ENCODE data around the gene PTK6.
A peak's percentile ranks its signal among the peaks of the same experiment; 100 is the strongest.

PTK6 gene

DNA sequence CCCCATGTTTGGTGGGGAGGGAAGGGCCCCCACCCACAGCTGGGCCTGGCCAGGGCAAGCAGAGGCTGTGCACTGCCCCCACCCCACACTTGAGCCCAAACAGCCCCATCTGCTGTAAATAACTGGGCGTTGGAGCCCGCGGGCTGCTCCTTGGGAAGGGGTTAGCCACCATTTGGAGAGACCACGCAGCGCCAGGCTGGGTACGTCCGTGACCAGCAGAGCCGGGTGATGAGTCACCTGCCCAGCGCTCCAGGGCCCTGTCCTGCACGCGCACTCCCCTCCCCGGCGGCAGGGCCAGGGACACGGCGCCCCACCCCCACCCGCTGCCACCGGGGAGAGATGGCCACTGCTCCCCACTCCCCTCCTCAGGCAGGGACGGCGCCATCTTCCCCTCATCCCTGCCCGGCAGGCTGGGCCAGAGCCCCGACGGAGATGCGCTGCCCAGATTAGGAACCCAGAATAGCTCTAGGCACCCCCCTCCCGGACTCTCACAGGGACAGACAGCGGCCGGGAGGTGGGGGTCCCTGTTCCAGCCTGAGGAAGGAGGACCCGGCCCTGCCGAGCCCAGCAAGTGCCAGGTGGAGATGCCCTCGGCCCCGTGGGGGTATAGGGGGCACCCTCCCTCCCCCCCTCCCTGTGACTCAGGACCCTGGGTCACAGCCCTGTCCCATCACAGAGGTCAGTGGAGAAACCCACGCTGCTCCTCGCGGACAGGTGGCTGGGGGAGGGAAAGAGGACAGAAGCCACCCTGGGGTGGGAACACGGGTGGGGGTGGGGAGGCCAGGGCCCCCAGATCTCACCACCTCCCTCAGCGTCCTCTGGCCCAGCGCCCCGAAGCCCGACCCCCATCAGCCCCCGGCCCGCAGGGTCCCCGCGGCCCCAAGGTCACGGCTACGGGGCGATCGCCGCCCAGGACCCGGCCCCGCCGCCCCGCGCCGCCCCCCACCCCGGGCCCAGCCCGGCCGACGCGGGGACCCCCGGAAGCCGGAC is 38.9 kb downstream of the PTK6 start:
- TF ChIP-seq, protein P1, sequence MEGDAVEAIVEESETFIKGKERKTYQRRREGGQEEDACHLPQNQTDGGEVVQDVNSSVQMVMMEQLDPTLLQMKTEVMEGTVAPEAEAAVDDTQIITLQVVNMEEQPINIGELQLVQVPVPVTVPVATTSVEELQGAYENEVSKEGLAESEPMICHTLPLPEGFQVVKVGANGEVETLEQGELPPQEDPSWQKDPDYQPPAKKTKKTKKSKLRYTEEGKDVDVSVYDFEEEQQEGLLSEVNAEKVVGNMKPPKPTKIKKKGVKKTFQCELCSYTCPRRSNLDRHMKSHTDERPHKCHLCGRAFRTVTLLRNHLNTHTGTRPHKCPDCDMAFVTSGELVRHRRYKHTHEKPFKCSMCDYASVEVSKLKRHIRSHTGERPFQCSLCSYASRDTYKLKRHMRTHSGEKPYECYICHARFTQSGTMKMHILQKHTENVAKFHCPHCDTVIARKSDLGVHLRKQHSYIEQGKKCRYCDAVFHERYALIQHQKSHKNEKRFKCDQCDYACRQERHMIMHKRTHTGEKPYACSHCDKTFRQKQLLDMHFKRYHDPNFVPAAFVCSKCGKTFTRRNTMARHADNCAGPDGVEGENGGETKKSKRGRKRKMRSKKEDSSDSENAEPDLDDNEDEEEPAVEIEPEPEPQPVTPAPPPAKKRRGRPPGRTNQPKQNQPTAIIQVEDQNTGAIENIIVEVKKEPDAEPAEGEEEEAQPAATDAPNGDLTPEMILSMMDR (IDR thresholded peaks at IDR 0.05; ENCODE audit: control insufficient read depth, insufficient read depth, low read depth, low read length, missing control alignments), result no peak
- H3K4me3 ChIP-seq (ENCODE audit: control insufficient read depth, low read depth, low read length), result no peak overlapping the region
- no peak for DNase-seq (ENCODE audit: low read depth)

DNA sequence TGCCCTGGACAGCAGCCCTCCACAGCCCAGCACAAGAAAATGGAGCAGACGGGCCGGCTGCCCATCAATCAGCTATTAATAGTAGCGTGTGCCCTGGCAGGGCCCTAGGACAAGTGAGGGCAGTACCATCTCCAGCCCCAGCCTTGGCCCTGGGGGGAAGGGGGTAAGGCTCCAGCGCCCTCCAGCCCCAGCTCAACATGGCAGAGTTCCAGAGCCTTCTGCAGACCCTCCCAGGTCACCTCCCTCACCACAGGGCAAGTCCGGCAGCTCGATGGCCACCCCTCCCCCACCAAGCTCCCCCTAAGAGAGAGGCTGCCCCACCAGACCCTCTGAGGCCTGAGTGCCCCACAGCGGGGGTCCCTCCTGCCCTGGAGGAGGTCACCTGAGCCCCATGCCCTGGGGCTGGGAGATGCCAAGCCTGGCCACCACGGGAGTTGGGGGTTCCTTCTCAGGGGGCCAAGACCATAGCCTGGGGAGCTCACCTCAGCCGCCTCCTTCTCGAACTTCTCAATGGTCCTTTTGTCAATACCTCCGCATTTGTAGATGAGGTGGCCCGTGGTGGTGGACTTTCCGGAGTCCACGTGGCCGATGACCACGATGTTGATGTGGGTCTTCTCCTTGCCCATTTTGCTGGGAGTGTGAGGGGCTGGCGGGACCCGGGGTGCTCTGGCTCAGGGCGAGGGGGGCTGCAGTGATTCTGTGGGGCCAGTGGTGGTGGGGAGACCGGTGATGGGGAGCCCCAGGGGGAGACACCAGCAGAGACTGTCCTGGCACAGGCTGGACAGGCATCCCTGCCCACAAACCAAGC is 39.8 kb downstream of the PTK6 start:
- DNase-seq (ENCODE audit: low read depth), result no peak
- no peak overlapping the region for H3K4me3 ChIP-seq (ENCODE audit: control insufficient read depth, low read depth, low read length)
- TF ChIP-seq, protein P1 (IDR thresholded peaks at IDR 0.05; ENCODE audit: control insufficient read depth, insufficient read depth, low read depth, low read length, missing control alignments), result no peak

DNA sequence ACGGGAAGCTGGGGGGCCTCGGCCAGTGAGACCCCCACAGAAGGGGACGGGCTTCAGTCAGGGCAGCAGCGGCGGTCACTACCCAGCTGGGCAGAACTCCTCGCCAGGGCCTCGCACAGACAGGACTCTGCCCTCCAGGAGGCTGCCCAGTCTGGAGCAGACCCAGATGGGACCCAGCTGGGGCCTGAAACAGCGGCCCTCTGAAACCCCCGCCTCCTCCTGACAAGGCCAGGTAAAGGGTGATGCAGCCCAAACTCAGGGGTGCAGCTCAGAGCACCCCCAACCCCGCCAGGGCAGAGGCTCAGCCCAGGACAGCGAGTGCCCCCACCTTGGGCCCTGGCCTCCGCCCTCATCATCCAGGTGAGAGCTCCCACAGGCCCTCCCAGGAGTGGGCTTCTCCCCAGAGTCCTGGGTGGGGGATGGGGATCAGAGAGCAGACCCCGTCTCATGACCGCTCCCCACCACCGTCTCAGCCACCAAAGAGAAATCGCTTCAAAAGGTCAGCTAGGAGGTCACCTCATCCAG is 40.5 kb downstream of the PTK6 start:
- TF ChIP-seq, protein P1 (IDR thresholded peaks at IDR 0.05; ENCODE audit: control insufficient read depth, insufficient read depth, low read depth, low read length, missing control alignments), result no peak
- no peak for DNase-seq (ENCODE audit: low read depth)
- no peak overlapping the region for H3K4me3 ChIP-seq (ENCODE audit: control insufficient read depth, low read depth, low read length)

GRCh38 chr20:63495741-63496595 is 41.2 kb downstream of the PTK6 start:
- TF ChIP-seq, protein P1 (IDR thresholded peaks at IDR 0.05; ENCODE audit: control insufficient read depth, insufficient read depth, low read depth, low read length, missing control alignments), result peak; percentile 94
- DNase-seq (ENCODE audit: low read depth), result no peak
- H3K4me3 ChIP-seq (ENCODE audit: control insufficient read depth, low read depth, low read length), result no peak overlapping the region

- DNase-seq (ENCODE audit: low read depth), result no peak
- TF ChIP-seq, protein P1 (IDR thresholded peaks at IDR 0.05; ENCODE audit: control insufficient read depth, insufficient read depth, low read depth, low read length, missing control alignments), result no peak
- no peak overlapping the region for H3K4me3 ChIP-seq (ENCODE audit: control insufficient read depth, low read depth, low read length)
Measured at GRCh38 chr20:63495167-63495720, 41.9 kb downstream of the PTK6 start.
